ENCODE data around the gene OSBPL7.

The OSBPL7 gene

GRCh38 chr17:47855737-47856136 lies 34.1 kb upstream of the OSBPL7 start:
- no peaks in the 10 kb centered on the region; the same call in none of the 2 replicates for H3K27me3 ChIP-seq (ENCODE audit: insufficient read depth, low read length)
- no peak overlapping the region for H3K27ac ChIP-seq (ENCODE audit: low read depth, low read length, poor library complexity, severe bottlenecking)
- no peak overlapping the region for H3K9ac ChIP-seq (ENCODE audit: low read length)
- H3K9me3 ChIP-seq (ENCODE audit: low read length) = no peaks in the 10 kb centered on the region
- H3K4me3 ChIP-seq (ENCODE audit: low read depth, low read length, poor library complexity, severe bottlenecking) = no peak overlapping the region
- H4K20me1 ChIP-seq (ENCODE audit: insufficient read depth, low read length) = no peaks in the 10 kb centered on the region
- TF ChIP-seq EZH2 (IDR thresholded peaks at IDR 0.05; ENCODE audit: borderline replicate concordance, low read length) = no peak
- no peak for TF ChIP-seq CTCF (IDR thresholded peaks at IDR 0.05; ENCODE audit: low read length)
- no peaks in the 10 kb centered on the region for H3K79me2 ChIP-seq (ENCODE audit: insufficient read depth, low read length)
- no peak overlapping the region for H2AFZ ChIP-seq (ENCODE audit: low read length)
- no peaks in the 10 kb centered on the region for H3K36me3 ChIP-seq (ENCODE audit: insufficient read depth, low read length)
- no peaks in the 10 kb centered on the region for H3K9me2 ChIP-seq (ENCODE audit: low read depth, low read length)
- no peak overlapping the region for H3K4me2 ChIP-seq (ENCODE audit: low read length)
- no peaks in the 10 kb centered on the region for H3F3A ChIP-seq (ENCODE audit: insufficient read depth, low read length)
- no peaks in the 10 kb centered on the region for H3K4me1 ChIP-seq (ENCODE audit: insufficient read depth, low read length, severe bottlenecking)

GRCh38 chr17:47853616-47854015 lies 32.0 kb upstream of the OSBPL7 start:
- H3K9ac ChIP-seq (ENCODE audit: low read length) = no peak overlapping the region
- TF ChIP-seq CTCF (IDR thresholded peaks at IDR 0.05; ENCODE audit: low read length) (no peak), EZH2 (IDR thresholded peaks at IDR 0.05; ENCODE audit: borderline replicate concordance, low read length) (no peak)
- no peak overlapping the region for H3K27ac ChIP-seq (ENCODE audit: low read depth, low read length, poor library complexity, severe bottlenecking)
- no peaks in the 10 kb centered on the region for H3F3A ChIP-seq (ENCODE audit: insufficient read depth, low read length)
- H3K9me3 ChIP-seq (ENCODE audit: low read length) = no peaks in the 10 kb centered on the region
- H3K79me2 ChIP-seq (ENCODE audit: insufficient read depth, low read length) = no peaks in the 10 kb centered on the region
- no peaks in the 10 kb centered on the region; the same call in none of the 2 replicates for H3K27me3 ChIP-seq (ENCODE audit: insufficient read depth, low read length)
- H3K4me1 ChIP-seq (ENCODE audit: insufficient read depth, low read length, severe bottlenecking) = no peaks in the 10 kb centered on the region
- H3K4me2 ChIP-seq (ENCODE audit: low read length) = no peak overlapping the region
- no peaks in the 10 kb centered on the region for H3K9me2 ChIP-seq (ENCODE audit: low read depth, low read length)
- H2AFZ ChIP-seq (ENCODE audit: low read length) = no peak overlapping the region
- H3K4me3 ChIP-seq (ENCODE audit: low read depth, low read length, poor library complexity, severe bottlenecking) = no peak overlapping the region
- H4K20me1 ChIP-seq (ENCODE audit: insufficient read depth, low read length) = no peaks in the 10 kb centered on the region
- H3K36me3 ChIP-seq (ENCODE audit: insufficient read depth, low read length) = no peaks in the 10 kb centered on the region

- no peak overlapping the region for H3K9ac ChIP-seq (ENCODE audit: low read length)
- H4K20me1 ChIP-seq (ENCODE audit: insufficient read depth, low read length) = no peaks in the 10 kb centered on the region
- no peak overlapping the region for H3K4me3 ChIP-seq (ENCODE audit: low read depth, low read length, poor library complexity, severe bottlenecking)
- no peaks in the 10 kb centered on the region for H3K9me2 ChIP-seq (ENCODE audit: low read depth, low read length)
- no peak overlapping the region for H2AFZ ChIP-seq (ENCODE audit: low read length)
- H3K9me3 ChIP-seq (ENCODE audit: low read length) = no peaks in the 10 kb centered on the region
- TF ChIP-seq CTCF (IDR thresholded peaks at IDR 0.05; ENCODE audit: low read length) = no peak
- TF ChIP-seq EZH2 (IDR thresholded peaks at IDR 0.05; ENCODE audit: borderline replicate concordance, low read length) = no peak
- H3K27me3 ChIP-seq (ENCODE audit: insufficient read depth, low read length) = no peaks in the 10 kb centered on the region; the same call in none of the 2 replicates
- no peak overlapping the region for H3K4me2 ChIP-seq (ENCODE audit: low read length)
- no peaks in the 10 kb centered on the region for H3K36me3 ChIP-seq (ENCODE audit: insufficient read depth, low read length)
- H3K4me1 ChIP-seq (ENCODE audit: insufficient read depth, low read length, severe bottlenecking) = no peaks in the 10 kb centered on the region
- no peaks in the 10 kb centered on the region for H3K79me2 ChIP-seq (ENCODE audit: insufficient read depth, low read length)
- no peak overlapping the region for H3K27ac ChIP-seq (ENCODE audit: low read depth, low read length, poor library complexity, severe bottlenecking)
- H3F3A ChIP-seq (ENCODE audit: insufficient read depth, low read length) = no peaks in the 10 kb centered on the region
Observed at GRCh38 chr17:47852113-47852949, 30.7 kb upstream of the OSBPL7 start.

All from OCI-LY1 (cell line).